Measurements from ENCODE around the gene CACNA1I.

The CACNA1I gene

DNA sequence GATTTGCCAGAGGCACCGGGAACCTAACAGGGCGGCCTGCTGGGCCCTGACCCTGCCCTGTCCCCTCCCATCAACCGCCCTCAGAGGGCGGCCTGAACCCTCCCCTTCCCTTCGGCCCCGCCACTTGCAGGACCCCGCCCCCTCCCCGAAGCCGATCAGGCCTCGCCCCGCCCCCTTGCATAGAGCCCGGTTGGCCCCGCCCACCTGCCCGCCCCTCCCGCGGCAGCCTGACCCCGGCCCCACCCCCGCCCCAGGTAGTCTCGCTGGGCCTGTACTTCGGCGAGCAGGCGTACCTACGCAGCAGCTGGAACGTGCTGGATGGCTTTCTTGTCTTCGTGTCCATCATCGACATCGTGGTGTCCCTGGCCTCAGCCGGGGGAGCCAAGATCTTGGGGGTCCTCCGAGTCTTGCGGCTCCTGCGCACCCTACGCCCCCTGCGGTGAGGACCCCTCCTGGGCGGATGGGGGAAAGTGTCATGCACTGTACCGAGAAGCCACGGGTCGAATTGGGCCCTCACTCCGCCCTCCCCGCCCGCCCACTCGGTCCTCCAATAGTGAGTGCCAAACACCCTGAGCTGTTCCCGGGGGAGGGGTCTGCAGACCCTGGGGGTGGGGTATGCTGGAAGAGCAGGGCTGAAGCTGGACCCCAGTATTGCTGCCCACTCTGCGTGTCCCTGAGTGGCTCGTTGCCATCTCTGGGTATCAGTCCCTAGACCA, 94.1 kb downstream of the CACNA1I start:
- peak; percentile 88 for DNase-seq
- no peaks in the 10 kb centered on the region for H3K79me1 ChIP-seq (ENCODE audit: low read length)
- no peak overlapping the region for H4K8ac ChIP-seq (ENCODE audit: low read depth, low read length)
- H3K23ac ChIP-seq (ENCODE audit: low read length), result no peak overlapping the region
- peak overlapping the region; percentile 18 for H3K4me3 ChIP-seq (ENCODE audit: low read length)
- H3K36me3 ChIP-seq (ENCODE audit: control insufficient read depth, insufficient read depth, low read length), result no peaks in the 10 kb centered on the region
- H3K9ac ChIP-seq (ENCODE audit: low read length), result peak overlapping the region; percentile 61
- no CpG with 5 or more reads among the region's 44 CpGs for WGBS (ENCODE audit: extremely low coverage, insufficient coverage, low lambda C conversion rate)
- H2AK5ac ChIP-seq (ENCODE audit: low read length), result no peak overlapping the region
- H3K4me1 ChIP-seq (ENCODE audit: control insufficient read depth, low read depth, low read length), result no peaks in the 10 kb centered on the region
- H4K5ac ChIP-seq (ENCODE audit: low read length), result no peak overlapping the region
- peak overlapping the region; percentile 74 for H3K4me2 ChIP-seq (ENCODE audit: low read length)
- no peaks in the 10 kb centered on the region for H3K27me3 ChIP-seq (ENCODE audit: insufficient read depth, low read length, poor library complexity)
- H2BK5ac ChIP-seq (ENCODE audit: low read length), result no peak overlapping the region
- H2BK15ac ChIP-seq (replicated peaks; ENCODE audit: low read depth), result no peak overlapping the region
- H2BK120ac ChIP-seq (ENCODE audit: low read depth, low read length), result no peak overlapping the region
- no peak overlapping the region for H3K18ac ChIP-seq (ENCODE audit: low read length)
- peak overlapping the region; percentile 83 for H3K56ac ChIP-seq (ENCODE audit: low read length)
- H3K4ac ChIP-seq (ENCODE audit: low read depth, low read length), result no peak overlapping the region
- no peaks in the 10 kb centered on the region for H3K79me2 ChIP-seq (ENCODE audit: control insufficient read depth, insufficient read depth, low read length)
- no peak overlapping the region for H3K27ac ChIP-seq (ENCODE audit: low read depth, low read length)

DNA sequence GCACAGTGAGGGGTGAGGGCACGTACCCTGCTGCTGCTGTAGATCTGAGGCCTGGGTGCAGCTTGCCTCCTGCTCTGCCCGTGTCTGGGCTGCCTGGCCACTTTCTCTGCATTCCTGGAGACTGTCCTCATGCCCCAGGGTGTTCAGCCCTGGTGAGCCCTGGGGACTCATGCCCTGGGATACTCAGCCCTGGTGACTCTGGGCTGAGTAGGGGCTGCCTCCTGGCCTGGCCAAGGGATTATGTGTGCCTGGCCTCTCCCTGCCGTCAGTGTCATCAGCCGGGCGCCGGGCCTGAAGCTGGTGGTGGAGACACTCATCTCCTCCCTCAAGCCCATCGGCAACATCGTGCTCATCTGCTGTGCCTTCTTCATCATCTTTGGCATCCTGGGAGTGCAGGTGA, 94.7 kb downstream of the CACNA1I start:
- H3K36me3 ChIP-seq (ENCODE audit: control insufficient read depth, insufficient read depth, low read length), result no peaks in the 10 kb centered on the region
- H3K23ac ChIP-seq (ENCODE audit: low read length), result peak overlapping the region; percentile 67
- H3K27ac ChIP-seq (ENCODE audit: low read depth, low read length), result no peak overlapping the region
- H4K8ac ChIP-seq (ENCODE audit: low read depth, low read length), result no peak overlapping the region
- H3K4me1 ChIP-seq (ENCODE audit: control insufficient read depth, low read depth, low read length), result no peaks in the 10 kb centered on the region
- no peak overlapping the region for H3K18ac ChIP-seq (ENCODE audit: low read length)
- no peak overlapping the region for H3K9ac ChIP-seq (ENCODE audit: low read length)
- no peak overlapping the region for H2AK5ac ChIP-seq (ENCODE audit: low read length)
- no peaks in the 10 kb centered on the region for H3K79me2 ChIP-seq (ENCODE audit: control insufficient read depth, insufficient read depth, low read length)
- WGBS (ENCODE audit: extremely low coverage, insufficient coverage, low lambda C conversion rate), result no CpG with 5 or more reads among the region's 8 CpGs
- no peak overlapping the region for H2BK15ac ChIP-seq (replicated peaks; ENCODE audit: low read depth)
- H3K79me1 ChIP-seq (ENCODE audit: low read length), result no peaks in the 10 kb centered on the region
- H3K4ac ChIP-seq (ENCODE audit: low read depth, low read length), result no peak overlapping the region
- no peak overlapping the region for H4K5ac ChIP-seq (ENCODE audit: low read length)
- H3K4me3 ChIP-seq (ENCODE audit: low read length), result no peak overlapping the region
- no peak overlapping the region for H3K56ac ChIP-seq (ENCODE audit: low read length)
- no peak overlapping the region for H3K4me2 ChIP-seq (ENCODE audit: low read length)
- no peak overlapping the region for H2BK5ac ChIP-seq (ENCODE audit: low read length)
- DNase-seq, result peak; percentile 29
- H2BK120ac ChIP-seq (ENCODE audit: low read depth, low read length), result no peak overlapping the region
- H3K27me3 ChIP-seq (ENCODE audit: insufficient read depth, low read length, poor library complexity), result no peaks in the 10 kb centered on the region

DNA sequence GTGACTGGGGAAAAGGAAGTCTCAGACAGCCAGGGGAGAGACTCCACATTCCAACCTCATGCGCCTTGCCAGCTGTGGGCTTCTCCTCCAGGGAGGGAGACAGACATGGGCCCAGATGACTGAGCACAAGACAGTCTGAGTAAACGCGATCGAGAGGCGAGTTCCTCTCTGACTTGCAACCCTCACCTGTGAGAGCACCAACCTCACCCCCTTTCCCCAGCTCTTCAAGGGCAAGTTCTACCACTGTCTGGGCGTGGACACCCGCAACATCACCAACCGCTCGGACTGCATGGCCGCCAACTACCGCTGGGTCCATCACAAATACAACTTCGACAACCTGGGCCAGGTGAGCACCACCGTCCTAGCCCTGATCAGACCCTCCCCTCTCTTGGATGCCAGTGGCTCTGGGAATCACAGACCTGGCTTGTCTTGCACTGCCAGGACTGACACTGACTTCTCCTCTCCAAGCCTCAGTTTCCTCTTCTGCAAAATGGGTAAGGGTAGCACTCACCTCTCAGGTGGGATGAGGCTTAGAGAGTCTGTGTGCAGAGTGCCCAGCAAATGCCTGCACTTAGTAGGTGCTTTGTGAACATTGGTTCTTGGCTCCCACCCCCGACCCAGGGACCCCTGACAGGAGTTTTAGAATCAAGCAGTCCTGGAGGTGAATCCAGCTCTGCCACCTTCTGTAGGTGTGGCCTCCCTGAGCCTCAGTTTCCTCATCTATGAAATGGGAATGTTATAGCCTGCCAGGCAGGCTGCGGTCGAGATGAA, 95.3 kb downstream of the CACNA1I start:
- Histone ChIP-seq H2BK120ac (ENCODE audit: low read depth, low read length) (no peak overlapping the region), H3K27me3 (ENCODE audit: insufficient read depth, low read length, poor library complexity) (no peaks in the 10 kb centered on the region), H3K4me2 (ENCODE audit: low read length) (no peak overlapping the region), H2BK5ac (ENCODE audit: low read length) (no peak overlapping the region), H3K18ac (ENCODE audit: low read length) (no peak overlapping the region), H2AK5ac (ENCODE audit: low read length) (no peak overlapping the region), H3K4ac (ENCODE audit: low read depth, low read length) (no peak overlapping the region), H3K36me3 (ENCODE audit: control insufficient read depth, insufficient read depth, low read length) (no peaks in the 10 kb centered on the region), H3K4me1 (ENCODE audit: control insufficient read depth, low read depth, low read length) (no peaks in the 10 kb centered on the region), H3K79me2 (ENCODE audit: control insufficient read depth, insufficient read depth, low read length) (no peaks in the 10 kb centered on the region), H3K27ac (ENCODE audit: low read depth, low read length) (no peak overlapping the region), H3K4me3 (ENCODE audit: low read length) (no peak overlapping the region), H3K23ac (ENCODE audit: low read length) (no peak overlapping the region), H3K9ac (ENCODE audit: low read length) (no peak overlapping the region), H4K8ac (ENCODE audit: low read depth, low read length) (no peak overlapping the region), H2BK15ac (replicated peaks; ENCODE audit: low read depth) (no peak overlapping the region), H4K5ac (ENCODE audit: low read length) (no peak overlapping the region), H3K79me1 (ENCODE audit: low read length) (no peaks in the 10 kb centered on the region), H3K56ac (ENCODE audit: low read length) (no peak overlapping the region)
- DNase-seq, result no peak
- no CpG with 5 or more reads among the region's 16 CpGs for WGBS (ENCODE audit: extremely low coverage, insufficient coverage, low lambda C conversion rate)

DNA sequence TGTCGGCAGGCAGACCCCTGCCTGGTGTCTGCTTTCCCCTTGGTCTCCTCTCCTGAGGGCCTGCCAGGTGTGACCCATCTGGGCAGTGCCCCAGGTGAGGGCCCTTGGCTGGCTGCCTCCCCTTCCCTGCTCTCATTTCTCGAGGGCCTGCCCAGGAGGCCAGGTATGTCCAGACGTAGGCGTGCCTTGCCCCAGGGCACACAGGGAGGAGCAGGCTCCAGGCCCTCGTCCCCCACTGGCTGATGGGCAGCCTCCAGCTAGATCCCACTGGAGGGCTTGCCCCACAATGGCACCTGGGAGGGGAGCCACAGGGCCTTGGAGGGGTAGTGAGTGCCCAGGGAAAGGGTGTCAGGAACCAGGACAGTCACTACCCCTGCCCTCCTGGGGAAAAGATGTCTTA, 95.9 kb downstream of the CACNA1I start:
- H2BK5ac ChIP-seq (ENCODE audit: low read length), result no peak overlapping the region
- H3K27me3 ChIP-seq (ENCODE audit: insufficient read depth, low read length, poor library complexity), result no peaks in the 10 kb centered on the region
- H3K36me3 ChIP-seq (ENCODE audit: control insufficient read depth, insufficient read depth, low read length), result no peaks in the 10 kb centered on the region
- no peak overlapping the region for H3K4me2 ChIP-seq (ENCODE audit: low read length)
- H3K27ac ChIP-seq (ENCODE audit: low read depth, low read length), result no peak overlapping the region
- H3K23ac ChIP-seq (ENCODE audit: low read length), result no peak overlapping the region
- H3K18ac ChIP-seq (ENCODE audit: low read length), result no peak overlapping the region
- no peak overlapping the region for H3K4me3 ChIP-seq (ENCODE audit: low read length)
- no peak overlapping the region for H2BK120ac ChIP-seq (ENCODE audit: low read depth, low read length)
- no peak overlapping the region for H4K8ac ChIP-seq (ENCODE audit: low read depth, low read length)
- no peak for DNase-seq
- H2BK15ac ChIP-seq (replicated peaks; ENCODE audit: low read depth), result no peak overlapping the region
- H4K5ac ChIP-seq (ENCODE audit: low read length), result no peak overlapping the region
- no peaks in the 10 kb centered on the region for H3K79me1 ChIP-seq (ENCODE audit: low read length)
- no peaks in the 10 kb centered on the region for H3K79me2 ChIP-seq (ENCODE audit: control insufficient read depth, insufficient read depth, low read length)
- no peak overlapping the region for H3K4ac ChIP-seq (ENCODE audit: low read depth, low read length)
- no peak overlapping the region for H3K56ac ChIP-seq (ENCODE audit: low read length)
- no peak overlapping the region for H2AK5ac ChIP-seq (ENCODE audit: low read length)
- no peaks in the 10 kb centered on the region for H3K4me1 ChIP-seq (ENCODE audit: control insufficient read depth, low read depth, low read length)
- no CpG with 5 or more reads among the region's 5 CpGs for WGBS (ENCODE audit: extremely low coverage, insufficient coverage, low lambda C conversion rate)
- H3K9ac ChIP-seq (ENCODE audit: low read length), result no peak overlapping the region

DNA sequence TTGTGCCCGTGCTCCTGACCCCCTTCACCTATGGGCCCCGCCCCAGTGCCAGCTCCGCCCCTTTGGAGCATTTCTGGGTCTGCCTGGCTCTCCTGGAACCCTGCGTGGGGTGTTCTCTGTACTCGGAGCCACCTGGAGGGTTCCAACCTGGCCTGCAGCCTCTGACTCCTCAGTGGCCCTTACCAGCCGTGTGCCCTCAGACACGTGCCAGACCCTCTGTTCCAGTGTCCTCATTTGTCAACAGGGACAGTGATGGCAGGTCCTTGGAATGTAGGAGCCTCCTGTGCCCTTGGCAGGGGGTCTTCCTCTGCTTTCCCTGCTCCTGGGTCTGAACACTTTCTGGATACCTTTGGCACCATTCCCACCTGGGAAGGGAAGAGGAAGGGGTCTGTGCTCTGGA, 96.4 kb downstream of the CACNA1I start:
- no CpG with 5 or more reads among the region's 7 CpGs for WGBS (ENCODE audit: extremely low coverage, insufficient coverage, low lambda C conversion rate)
- H3K36me3 ChIP-seq (ENCODE audit: control insufficient read depth, insufficient read depth, low read length), result no peaks in the 10 kb centered on the region
- no peak overlapping the region for H3K4me3 ChIP-seq (ENCODE audit: low read length)
- no peak overlapping the region for H3K27ac ChIP-seq (ENCODE audit: low read depth, low read length)
- no peak overlapping the region for H3K18ac ChIP-seq (ENCODE audit: low read length)
- H2BK5ac ChIP-seq (ENCODE audit: low read length), result no peak overlapping the region
- no peak overlapping the region for H3K4me2 ChIP-seq (ENCODE audit: low read length)
- no peak overlapping the region for H3K4ac ChIP-seq (ENCODE audit: low read depth, low read length)
- no peak overlapping the region for H3K23ac ChIP-seq (ENCODE audit: low read length)
- H3K9ac ChIP-seq (ENCODE audit: low read length), result no peak overlapping the region
- no peak overlapping the region for H2BK120ac ChIP-seq (ENCODE audit: low read depth, low read length)
- H3K27me3 ChIP-seq (ENCODE audit: insufficient read depth, low read length, poor library complexity), result no peaks in the 10 kb centered on the region
- no peaks in the 10 kb centered on the region for H3K4me1 ChIP-seq (ENCODE audit: control insufficient read depth, low read depth, low read length)
- DNase-seq, result peak; percentile 86
- no peaks in the 10 kb centered on the region for H3K79me2 ChIP-seq (ENCODE audit: control insufficient read depth, insufficient read depth, low read length)
- H2AK5ac ChIP-seq (ENCODE audit: low read length), result no peak overlapping the region
- no peaks in the 10 kb centered on the region for H3K79me1 ChIP-seq (ENCODE audit: low read length)
- no peak overlapping the region for H2BK15ac ChIP-seq (replicated peaks; ENCODE audit: low read depth)
- no peak overlapping the region for H4K5ac ChIP-seq (ENCODE audit: low read length)
- no peak overlapping the region for H4K8ac ChIP-seq (ENCODE audit: low read depth, low read length)
- peak overlapping the region; percentile 56 for H3K56ac ChIP-seq (ENCODE audit: low read length)

Data from mesendoderm (in vitro differentiated cells).